T-cell (primary cell): Measurements from ENCODE around the gene POLR2A. TPM values are rescaled to one million over a fixed set of nuclear protein-coding genes. Genes with fewer than 3 reads are reported as not detected.
A peak's percentile ranks its signal among the peaks of the same experiment; 100 is the strongest.

Experiments used
- ATAC-seq, 4 experiments: fragments of 200-7000 bp in 3 of 4; fragments of 150-1000 bp in 1 of 4; cut with Tn5 transposase; replicated peaks in 1 of 4; 1 replicate in 3 of 4; 2 replicates in 1 of 4; pipeline ENCODE4 v1.10.0; 2021; ENCODE audit warnings: moderate library complexity in 3 of 4, mild to moderate bottlenecking in 2 of 4, moderate number of reproducible peaks in 1 of 4
- CTCF ChIA-PET, 2 donors: fragments of 300-600 bp; sonication (Branson Sonifier 250); formaldehyde crosslinking; loops; one replicate each; lab custom pipeline; 2022; ENCODE audit warnings: antibody characterized with exemption in 2 of 2; lab: Charles Lee
- POLR2A ChIA-PET, 2 donors: fragments of 300-600 bp; sonication (Branson Sonifier 250); formaldehyde crosslinking; loops; one replicate each; lab custom pipeline; 2022; ENCODE audit warnings: antibody characterized with exemption in 2 of 2; lab: Charles Lee
- DNase-seq, 35 experiments: peaks; one replicate each; pipeline versions ENCODE4 v3.0.0 to v3.0.0-alpha.2; 2013 to 2023
- H3K27ac ChIP-seq: one replicate; pipeline ENCODE4 v1.5.1; 2013; ENCODE audit warnings: low read length
- H3K27me3 ChIP-seq, 2 experiments: replicated peaks in 1 of 2; 1 replicate in 1 of 2; 2 replicates in 1 of 2; pipeline versions ENCODE4 v1.6.1 to v1.7.0; 2013; ENCODE audit warnings: low read length in 1 of 2, mixed read lengths in 1 of 2; ENCODE audit not compliant: control insufficient read depth in 2 of 2, insufficient read depth in 2 of 2; ENCODE audit errors: extremely low read depth in 1 of 2
- H3K36me3 ChIP-seq, 2 donors: 1 replicate in 1 of 2; 2 replicates in 1 of 2; pipeline versions ENCODE4 v1.6.1 to v1.7.0; 2013; ENCODE audit warnings: low read length in 1 of 2; ENCODE audit not compliant: control insufficient read depth in 2 of 2, insufficient read depth in 1 of 2; ENCODE audit errors: extremely low read depth in 1 of 2
- H3K4me1 ChIP-seq, 2 experiments: 1 replicate in 1 of 2; 2 replicates in 1 of 2; pipeline versions ENCODE4 v1.6.1 to v1.7.0; 2013; ENCODE audit warnings: low read length in 2 of 2, mixed read lengths in 1 of 2; ENCODE audit not compliant: insufficient read depth in 2 of 2, control insufficient read depth in 1 of 2; ENCODE audit errors: extremely low read depth in 1 of 2
- H3K4me3 ChIP-seq, 2 donors: 1 replicate in 1 of 2; 2 replicates in 1 of 2; pipeline versions ENCODE4 v1.5.1 to v1.7.0; 2013; ENCODE audit warnings: mild to moderate bottlenecking in 2 of 2, low read length in 1 of 2, moderate library complexity in 1 of 2; ENCODE audit not compliant: control insufficient read depth in 1 of 2; ENCODE audit errors: extremely low read depth in 1 of 2
- H3K9me3 ChIP-seq: 2 replicates; pipeline ENCODE4 v1.7.0; 2013
- H3K27ac Mint-ChIP-seq, 2 donors: one replicate each; pipeline ENCODE4 v1.8.0; 2020 to 2021; ENCODE audit warnings: mild to moderate bottlenecking in 2 of 2, mixed read lengths in 2 of 2
- H3K27me3 Mint-ChIP-seq, 2 donors: one replicate each; pipeline ENCODE4 v1.8.0; 2021 to 2022; ENCODE audit warnings: mixed read lengths in 2 of 2
- H3K36me3 Mint-ChIP-seq: one replicate; pipeline ENCODE4 v1.8.0; 2021; ENCODE audit warnings: mixed read lengths
- H3K4me1 Mint-ChIP-seq, 3 donors: one replicate each; pipeline ENCODE4 v1.8.0; 2020 to 2022; ENCODE audit warnings: mixed read lengths in 3 of 3, mild to moderate bottlenecking in 1 of 3
- H3K4me3 Mint-ChIP-seq, 3 donors: one replicate each; pipeline ENCODE4 v1.8.0; 2020 to 2022; ENCODE audit warnings: mild to moderate bottlenecking in 3 of 3, mixed read lengths in 3 of 3, moderate library complexity in 3 of 3
- H3K9me3 Mint-ChIP-seq, 3 donors: one replicate each; pipeline ENCODE4 v1.8.0; 2020 to 2022; ENCODE audit warnings: mixed read lengths in 3 of 3
- WGBS: methylation state at CpG from one replicate; pipeline ENCODE4 v1.1.5; 2013; ENCODE audit warnings: missing lambda C conversion rate; ENCODE audit not compliant: insufficient coverage; 5-methylcytosine and 5-hydroxymethylcytosine counted together
- total RNA-seq, 35 experiments: library from RNA in 6 of 35; stranded (reverse) in 6 of 35; fragments of 120-200 nt in 1 of 35; gene quantifications; one replicate each; pipeline versions ENCODE4 v1.2.1 to v1.2.4 and lab custom pipeline; 2013 to 2026

Gene POLR2A
- total RNA-seq, 5 donors from 2014 or later (not counting 1 experiment from before 2014, with no cell fraction given), result 198 to 444 (median 212) TPM

DNA sequence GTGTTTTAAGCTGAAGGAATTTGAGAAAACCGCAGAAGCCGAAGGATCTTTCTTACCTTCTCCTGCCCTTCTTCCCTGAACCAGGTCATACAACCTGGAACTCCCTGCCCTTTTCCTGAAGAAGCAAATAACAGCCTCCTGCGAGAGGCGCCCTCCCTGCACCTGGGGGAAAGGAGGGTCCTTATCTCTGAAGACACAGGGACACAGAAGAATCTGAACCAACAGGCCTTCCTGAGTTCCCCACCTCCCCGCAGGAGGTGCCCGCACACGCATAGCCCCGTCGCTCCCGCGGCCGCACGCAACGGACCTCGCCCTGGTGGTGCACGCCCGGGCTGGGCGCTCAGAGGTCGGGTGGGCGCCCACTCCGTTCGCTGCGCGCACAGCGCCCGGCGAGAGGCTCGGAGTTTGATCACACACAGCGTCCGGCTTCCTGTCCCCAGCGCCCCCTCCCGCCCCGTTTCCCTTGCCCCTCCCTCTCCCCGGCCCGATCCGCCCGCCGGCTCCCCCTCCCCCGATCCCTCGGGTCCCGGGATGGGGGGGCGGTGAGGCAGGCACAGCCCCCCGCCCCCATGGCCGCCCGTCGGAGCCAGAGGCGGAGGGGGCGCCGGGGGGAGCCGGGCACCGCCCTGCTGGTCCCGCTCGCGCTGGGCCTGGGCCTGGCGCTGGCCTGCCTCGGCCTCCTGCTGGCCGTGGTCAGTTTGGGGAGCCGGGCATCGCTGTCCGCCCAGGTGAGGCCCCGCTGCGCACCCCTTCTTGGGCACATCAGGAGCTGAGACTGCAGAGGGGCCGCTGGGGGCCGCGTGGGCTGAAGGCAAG is 64.6 kb downstream of the POLR2A start, which contains the start of gene TNFSF12:
TSS of gene TNFSF12 (plus strand) at position 474 of the 816 bp plus-strand sequence. CDS start at position 570, 96 bp downstream.
- ChIA-PET POLR2A (interaction anchor here in 1 of 2 donors (0.7 kb wide), 1 partner anchor 34 kb away, joined by 3 read pairs; no protein-coding TSS in a partner anchor), CTCF (interaction anchor here in 1 of 2 donors (0.6 to 1.0 kb wide), 5 partner anchors 21 to 206 kb away, joined by 3 to 10 read pairs (median 4); no protein-coding TSS in a partner anchor)
- H3K4me1 ChIP-seq, result peaks cover 29 to 62% of the 10 kb centered on the region in 2 experiments
- under 1% methylated on average over 45 of the region's 65 CpGs for WGBS
- Mint-ChIP-seq H3K4me3 (peak within 1 kb of the TSS; percentile 84 to 90 (median 89)), H3K36me3 (peaks cover 5% of the 10 kb centered on the region), H3K27me3 (no peaks in the 10 kb centered on the region), H3K4me1 (peaks cover 48 to 61% (median 56%) of the 10 kb centered on the region in 3 donors), H3K27ac (peak within 1 kb of the TSS; percentile 96 to 97), H3K9me3 (no peaks in the 10 kb centered on the region)
- peaks cover 6 to 8% of the 10 kb centered on the region in 2 donors for H3K36me3 ChIP-seq
- no peaks in the 10 kb centered on the region for H3K27me3 ChIP-seq
- DNase-seq (peak in 27 of 35 experiments; percentile 7 to 68 (median 36)), ATAC-seq (peak; percentile 20 to 72 (median 66))
- H3K4me3 ChIP-seq, result peak within 1 kb of the TSS; percentile 81 to 84
- no peaks in the 10 kb centered on the region for H3K9me3 ChIP-seq
- peak within 1 kb of the TSS; percentile 71 for H3K27ac ChIP-seq

Other genes with a start within 250 kb of the POLR2A start
- gene DVL2, start 249.8 kb upstream of the POLR2A start, total RNA-seq, result 10 to 100 TPM; 48.2 to 76.3 (median 70.4) TPM
- 10 to 100 TPM; 13.3 to 51.6 (median 43.5) TPM for gene PHF23, start 244.9 kb upstream of the POLR2A start, total RNA-seq
- gene GABARAP, start 241.9 kb upstream of the POLR2A start, total RNA-seq, result 100 to 1,000 TPM; 197 to 278 (median 276) TPM
- gene CTDNEP1, start 232.6 kb upstream of the POLR2A start, total RNA-seq, result 100 to 1,000 TPM; 109 to 131 (median 125) TPM
- 10 to 100 TPM; 29.8 to 35.9 (median 33.3) TPM for gene ELP5, start 232.2 kb upstream of the POLR2A start, total RNA-seq
- gene CLDN7, start 221.9 kb upstream of the POLR2A start, total RNA-seq, result 1 to 10 TPM; 2.4 to 5.9 (median 2.9) TPM
- gene SLC2A4, start 202.6 kb upstream of the POLR2A start, total RNA-seq, result under 1 TPM in 1 of 5 donors, not detected in 4; 0.06 TPM
- under 1 TPM in 4 of 5 donors, not detected in 1; 0.20 to 0.57 (median 0.45) TPM for gene YBX2, start 189.7 kb upstream of the POLR2A start, total RNA-seq
- 100 to 1,000 TPM; 286 to 481 (median 306) TPM for gene EIF5A, start 176.7 kb upstream of the POLR2A start, total RNA-seq
- gene GPS2, start 169.0 kb upstream of the POLR2A start, total RNA-seq, result 100 to 1,000 TPM; 114 to 129 (median 125) TPM
- 10 to 100 TPM; 49.5 to 90.2 (median 80.0) TPM for gene NEURL4, start 155.0 kb upstream of the POLR2A start, total RNA-seq
- gene ACAP1, start 147.8 kb upstream of the POLR2A start, total RNA-seq, result 100 to 1,000 TPM; 531 to 781 (median 649) TPM
- 1 to 10 TPM; 2.4 to 7.3 (median 4.8) TPM for gene KCTD11, start 132.2 kb upstream of the POLR2A start, total RNA-seq
- gene TMEM95, start 129.2 kb upstream of the POLR2A start, total RNA-seq, result not detected
- 10 to 100 TPM in 3 of 5 donors, 1 to 10 TPM in 2; 5.7 to 18.3 (median 16.0) TPM for gene TNK1, start 103.3 kb upstream of the POLR2A start, total RNA-seq
- 100 to 1,000 TPM; 101 to 145 (median 140) TPM for gene PLSCR3, start 89.8 kb upstream of the POLR2A start, total RNA-seq
- gene TMEM256, start 80.3 kb upstream of the POLR2A start, total RNA-seq, result 10 to 100 TPM; 28.7 to 48.9 (median 45.6) TPM
- 1 to 10 TPM; 6.8 to 8.9 (median 8.4) TPM for gene NLGN2, start 76.5 kb upstream of the POLR2A start, total RNA-seq
- not detected for gene SPEM1, start 64.0 kb upstream of the POLR2A start, total RNA-seq
- gene SPEM2, start 58.8 kb upstream of the POLR2A start, total RNA-seq, result not detected
- gene SPEM3, start 55.5 kb upstream of the POLR2A start, total RNA-seq, result not detected
- gene TMEM102, start 48.9 kb upstream of the POLR2A start, total RNA-seq, result 10 to 100 TPM in 3 of 5 donors, 1 to 10 TPM in 2; 8.8 to 26.9 (median 23.5) TPM
- gene FGF11, start 44.9 kb upstream of the POLR2A start, total RNA-seq, result 1 to 10 TPM; 2.4 to 4.2 (median 3.3) TPM
- 10 to 100 TPM in 3 of 5 donors, 1 to 10 TPM in 2; 6.6 to 12.0 (median 11.0) TPM for gene CHRNB1, start 39.3 kb upstream of the POLR2A start, total RNA-seq
- 10 to 100 TPM; 64.0 to 86.6 (median 82.7) TPM for gene ZBTB4, start 4.7 kb upstream of the POLR2A start, total RNA-seq
- gene SLC35G6, start 2.9 kb upstream of the POLR2A start, total RNA-seq, result not detected
- gene TNFSF12, start 64.7 kb downstream of the POLR2A start, total RNA-seq, result 10 to 100 TPM; 38.3 to 72.8 (median 61.4) TPM
- 1 to 10 TPM; 1.3 to 5.6 (median 4.6) TPM for gene TNFSF13, start 74.4 kb downstream of the POLR2A start, total RNA-seq
- gene SENP3, start 77.6 kb downstream of the POLR2A start, total RNA-seq, result 10 to 100 TPM; 38.7 to 43.3 (median 42.6) TPM
- 1 to 10 TPM in 3 of 5 donors, not detected in 2; 4.4 to 7.0 (median 5.5) TPM for gene CD68, start 95.3 kb downstream of the POLR2A start, total RNA-seq
- gene MPDU1, start 99.5 kb downstream of the POLR2A start, total RNA-seq, result 10 to 100 TPM; 27.0 to 31.4 (median 28.6) TPM
- gene SOX15, start 105.7 kb downstream of the POLR2A start, total RNA-seq, result 1 to 10 TPM in 2 of 5 donors, under 1 TPM in 1, not detected in 2; 0.70 to 1.2 (median 1.1) TPM
- 10 to 100 TPM; 25.4 to 44.7 (median 40.5) TPM for gene FXR2, start 130.5 kb downstream of the POLR2A start, total RNA-seq
- gene SAT2, start 143.5 kb downstream of the POLR2A start, total RNA-seq, result 10 to 100 TPM; 53.2 to 68.8 (median 58.5) TPM
- gene SHBG, start 145.8 kb downstream of the POLR2A start, total RNA-seq, result not detected
- gene ATP1B2, start 166.6 kb downstream of the POLR2A start, total RNA-seq, result under 1 TPM in 4 of 5 donors, not detected in 1; 0.07 to 0.57 (median 0.43) TPM
- gene TP53, start 203.1 kb downstream of the POLR2A start, total RNA-seq, result 100 to 1,000 TPM in 2 of 5 donors, 10 to 100 TPM in 3; 65.1 to 108 (median 93.5) TPM
- gene WRAP53, start 204.1 kb downstream of the POLR2A start, total RNA-seq, result 10 to 100 TPM in 3 of 5 donors, 1 to 10 TPM in 2; 8.0 to 14.6 (median 13.1) TPM
- under 1 TPM in 3 of 5 donors, not detected in 2; 0.07 to 0.19 (median 0.18) TPM for gene EFNB3, start 220.8 kb downstream of the POLR2A start, total RNA-seq
- not detected for gene DNAH2, start 233.4 kb downstream of the POLR2A start, total RNA-seq